ENCODE data around the gene GZMA. TPM values are rescaled to one million over a fixed set of nuclear protein-coding genes. Genes with fewer than 3 reads are reported as not detected.
"Not testable (repeated sequence)": the region's sequence is repeated elsewhere in the genome, so short reads cannot be mapped to it uniquely, and the experiment has no call there.

The GZMA gene
- total RNA-seq, 1 donor from 2014 or later: not detected

- CTCF ChIA-PET: no interaction called here
- Mint-ChIP-seq H3K36me3 (ENCODE audit: low read depth) (no peaks in the 10 kb centered on the region), H3K4me3 (no peak overlapping the region), H3K4me1 (no peaks in the 10 kb centered on the region), H3K27me3 (no peaks in the 10 kb centered on the region), H3K9me3 (no peaks in the 10 kb centered on the region), H3K27ac (no peak overlapping the region)
- no peak for TF ChIP-seq CTCF (IDR thresholded peaks at IDR 0.05)
- POLR2A ChIA-PET: no interaction called here
- ATAC-seq (ENCODE audit: low read depth) (no peak), DNase-seq (no peak)
- intact Hi-C loops (cut with micrococcal nuclease): no loop called here
Measured at GRCh38 chr5:55073211-55073610, 29.2 kb upstream of the GZMA start.

- H3K4me3 Mint-ChIP-seq: no peak overlapping the region
Measured at GRCh38 chr5:55081541-55081940, 20.9 kb upstream of the GZMA start.

GRCh38 chr5:55089301-55089700 is 13.1 kb upstream of the GZMA start:
- H3K4me1 Mint-ChIP-seq; H3K4me3 Mint-ChIP-seq; H3K36me3 Mint-ChIP-seq (ENCODE audit: low read depth); POLR2A ChIA-PET; H3K27me3 Mint-ChIP-seq; intact Hi-C loops (cut with micrococcal nuclease); CTCF ChIA-PET; H3K27ac Mint-ChIP-seq; DNase-seq; ATAC-seq (ENCODE audit: low read depth); H3K9me3 Mint-ChIP-seq: not testable (repeated sequence)

More at GRCh38 chr5:55081541-55081940, 20.9 kb upstream of the GZMA start:
- no peak for TF ChIP-seq CTCF (IDR thresholded peaks at IDR 0.05)
- ChIA-PET POLR2A (no interaction called here), CTCF (no interaction called here)
- H3K27ac Mint-ChIP-seq: no peak overlapping the region
- peaks cover 3% of the 10 kb centered on the region for H3K9me3 Mint-ChIP-seq
- no peaks in the 10 kb centered on the region for H3K4me1 Mint-ChIP-seq
- ATAC-seq (ENCODE audit: low read depth) (no peak), DNase-seq (no peak)
- H3K36me3 Mint-ChIP-seq (ENCODE audit: low read depth): no peaks in the 10 kb centered on the region
- intact Hi-C loops (cut with micrococcal nuclease): no loop called here
- peaks cover 2% of the 10 kb centered on the region for H3K27me3 Mint-ChIP-seq

- H3K27me3 Mint-ChIP-seq; ATAC-seq (ENCODE audit: low read depth); intact Hi-C loops (cut with micrococcal nuclease): not testable (repeated sequence)
Measured at GRCh38 chr5:55091011-55091410, 11.4 kb upstream of the GZMA start.

GRCh38 chr5:55096182-55096581 is 6.3 kb upstream of the GZMA start:
- intact Hi-C loops (cut with micrococcal nuclease): no loop called here

More at GRCh38 chr5:55091011-55091410, 11.4 kb upstream of the GZMA start:
- H3K4me1 Mint-ChIP-seq; H3K4me3 Mint-ChIP-seq; H3K9me3 Mint-ChIP-seq; DNase-seq; H3K36me3 Mint-ChIP-seq (ENCODE audit: low read depth); CTCF ChIA-PET; POLR2A ChIA-PET; H3K27ac Mint-ChIP-seq: not testable (repeated sequence)

GRCh38 chr5:55096861-55097260 is 5.6 kb upstream of the GZMA start:
- POLR2A ChIA-PET: no interaction called here
- DNase-seq: no peak
- no peak for TF ChIP-seq CTCF (IDR thresholded peaks at IDR 0.05)
- peaks cover under 1% of the 10 kb centered on the region for H3K4me1 Mint-ChIP-seq
- intact Hi-C loops (cut with micrococcal nuclease): no loop called here
- H3K27ac Mint-ChIP-seq: no peak overlapping the region
- H3K9me3 Mint-ChIP-seq: no peaks in the 10 kb centered on the region
- CTCF ChIA-PET: no interaction called here
- H3K36me3 Mint-ChIP-seq (ENCODE audit: low read depth): no peaks in the 10 kb centered on the region
- no peaks in the 10 kb centered on the region for H3K27me3 Mint-ChIP-seq
- no peak overlapping the region for H3K4me3 Mint-ChIP-seq
- no peak for ATAC-seq (ENCODE audit: low read depth)

More at GRCh38 chr5:55096182-55096581, 6.3 kb upstream of the GZMA start:
- Mint-ChIP-seq H3K4me1 (no peaks in the 10 kb centered on the region), H3K9me3 (no peaks in the 10 kb centered on the region), H3K36me3 (ENCODE audit: low read depth) (no peaks in the 10 kb centered on the region), H3K27me3 (no peaks in the 10 kb centered on the region), H3K4me3 (no peak overlapping the region), H3K27ac (no peak overlapping the region)
- ChIA-PET CTCF (no interaction called here), POLR2A (no interaction called here)
- TF ChIP-seq CTCF (IDR thresholded peaks at IDR 0.05): no peak
- DNase-seq: no peak
- ATAC-seq (ENCODE audit: low read depth): no peak

GRCh38 chr5:55101148-55101547 is 1.3 kb upstream of the GZMA start:
- CTCF ChIA-PET: not testable (repeated sequence)

More at GRCh38 chr5:55101148-55101547, 1.3 kb upstream of the GZMA start:
- H3K27me3 Mint-ChIP-seq; H3K36me3 Mint-ChIP-seq (ENCODE audit: low read depth); intact Hi-C loops (cut with micrococcal nuclease); H3K27ac Mint-ChIP-seq; POLR2A ChIA-PET; H3K4me1 Mint-ChIP-seq; DNase-seq; ATAC-seq (ENCODE audit: low read depth); H3K9me3 Mint-ChIP-seq; H3K4me3 Mint-ChIP-seq: not testable (repeated sequence)
